ENCODE measurements around the gene C9orf50. TPM values are rescaled to one million over a fixed set of nuclear protein-coding genes. Genes with fewer than 3 reads are reported as not detected.
A peak's percentile ranks its signal among the peaks of the same experiment; 100 is the strongest.

C9orf50 gene
- total RNA-seq, 1 experiment from 2014 or later: not detected

GRCh38 chr9:129631674-129632129 is 10.8 kb upstream of the C9orf50 start:
- Histone ChIP-seq H3K4ac (ENCODE audit: low read depth, low read length) (no peak overlapping the region), H4K91ac (ENCODE audit: insufficient read length, low read depth, low read length) (no peak overlapping the region), H3K27me3 (ENCODE audit: insufficient read depth, low read length) (no peaks in the 10 kb centered on the region), H4K8ac (replicated peaks; ENCODE audit: insufficient read length, low read depth, low read length) (no peak overlapping the region), H2AFZ (ENCODE audit: low read length) (no peak overlapping the region), H2BK20ac (ENCODE audit: low read depth, low read length, poor library complexity, severe bottlenecking) (no peak overlapping the region), H3K4me1 (ENCODE audit: insufficient read depth, low read length) (no peaks in the 10 kb centered on the region), H3T11ph (ENCODE audit: low read length) (no peak overlapping the region), H2BK12ac (ENCODE audit: insufficient read length, low read depth, low read length) (no peak overlapping the region), H2BK5ac (ENCODE audit: insufficient read length, low read length) (no peak overlapping the region), H3K14ac (ENCODE audit: insufficient read depth, low read length) (no peak overlapping the region), H4K5ac (ENCODE audit: insufficient read length, low read depth, low read length) (no peak overlapping the region), H2BK120ac (ENCODE audit: low read depth, low read length, poor library complexity, severe bottlenecking) (no peak overlapping the region), H3K56ac (ENCODE audit: insufficient read length, low read depth, low read length) (no peak overlapping the region), H2BK15ac (ENCODE audit: low read depth, low read length) (no peak overlapping the region), H3K79me1 (ENCODE audit: insufficient read depth, low read depth, low read length, poor library complexity, severe bottlenecking) (peaks cover 10% of the 10 kb centered on the region), H3K9me3 (ENCODE audit: control insufficient read depth, low read depth, low read length) (no peaks in the 10 kb centered on the region), H3K23ac (ENCODE audit: insufficient read length, low read depth, low read length) (no peak overlapping the region), H3K9ac (ENCODE audit: extremely low read depth, insufficient read length, low read length) (no peak overlapping the region), H3K18ac (ENCODE audit: insufficient read length, low read depth, low read length) (no peak overlapping the region), H3K4me2 (ENCODE audit: insufficient read depth, insufficient read length, low read length) (no peak overlapping the region), H3K23me2 (ENCODE audit: insufficient read length, low read depth, low read length, poor library complexity, severe bottlenecking) (peaks cover 4% of the 10 kb centered on the region), H2AK5ac (ENCODE audit: insufficient read length, low read length) (no peak overlapping the region), H3K79me2 (ENCODE audit: insufficient read depth, low read length) (peaks cover 59% of the 10 kb centered on the region), H3K27ac (ENCODE audit: insufficient read length, low read depth, low read length) (no peak overlapping the region), H4K20me1 (ENCODE audit: control insufficient read depth, insufficient read depth, insufficient read length) (no peaks in the 10 kb centered on the region)
- whole genome bisulfite sequencing (ENCODE audit: extremely low coverage, insufficient read length, low lambda C conversion rate): no CpG with 5 or more reads among the region's 19 CpGs
- Mint-ChIP-seq H3K4me3 (no peak overlapping the region), H3K36me3 (ENCODE audit: insufficient read depth in 1 of 3, low read depth in 3 of 3) (peaks cover 21 to 62% (median 58%) of the 10 kb centered on the region in 3 experiments; a peak in 6 of 7 replicates), H3K9me3 (no peaks in the 10 kb centered on the region), H3K4me1 (peaks cover 31% of the 10 kb centered on the region in 2 experiments), H3K27ac (peak overlapping the region in 2 of 3 experiments; percentile 34 to 91; a peak in 3 of 7 replicates), H3K27me3 (ENCODE audit: low read depth) (no peaks in the 10 kb centered on the region)
- DNase-seq: no peak
- no peak for TF ChIP-seq CTCF (conservative IDR thresholded peaks at IDR 0.05)

Data from H9 (cell line).